Raji (cell line): ENCODE results near the gene ELMO1.

ENCODE experiments used
- POLR2A ChIP-seq: IDR thresholded peaks from 2 replicates; pipeline ENCODE4 v1.6.1; 2011; ENCODE audit warnings: low read depth, low read length, control low read depth; ENCODE audit not compliant: insufficient read depth

Gene ELMO1

GRCh38 chr7:37480041-37481031 is 31.7 kb upstream of the ELMO1 start:
- TF ChIP-seq POLR2A: no peak

- TF ChIP-seq POLR2A: no peak
These were observed 28.3 kb upstream of the ELMO1 start for GRCh38 chr7:37476881-37477450.

- TF ChIP-seq POLR2A: no peak
These were observed 27.8 kb upstream of the ELMO1 start for GRCh38 chr7:37476428-37476827.

- TF ChIP-seq POLR2A: no peak
These were observed 27.0 kb upstream of the ELMO1 start for GRCh38 chr7:37475646-37476045.

- no peak for TF ChIP-seq POLR2A
These were observed 23.0 kb upstream of the ELMO1 start for GRCh38 chr7:37471619-37472018.

GRCh38 chr7:37467002-37467401 is 18.3 kb upstream of the ELMO1 start:
- no peak for TF ChIP-seq POLR2A

- TF ChIP-seq POLR2A: no peak
These were observed 13.5 kb upstream of the ELMO1 start for GRCh38 chr7:37462138-37462537.

- TF ChIP-seq POLR2A: no peak
These were observed 6.4 kb upstream of the ELMO1 start for GRCh38 chr7:37455081-37455480.

GRCh38 chr7:37452346-37452745 is 3.7 kb upstream of the ELMO1 start:
- TF ChIP-seq POLR2A: no peak

GRCh38 chr7:37450035-37450434 is 1.4 kb upstream of the ELMO1 start:
- no peak for TF ChIP-seq POLR2A

- no peak for TF ChIP-seq POLR2A
These were observed 957 bp upstream of the ELMO1 start for GRCh38 chr7:37449621-37450020.

GRCh38 chr7:37448011-37448635 is 541 bp downstream of the ELMO1 start:
- no peak for TF ChIP-seq POLR2A

- TF ChIP-seq POLR2A: no peak
These were observed 2.3 kb downstream of the ELMO1 start for GRCh38 chr7:37446371-37446770.

- TF ChIP-seq POLR2A: no peak
These were observed 2.9 kb downstream of the ELMO1 start for GRCh38 chr7:37445790-37446189.

- TF ChIP-seq POLR2A: no peak
These were observed 3.5 kb downstream of the ELMO1 start for GRCh38 chr7:37445064-37445723.
